Mesodermal cell (in vitro differentiated cells): Measurements from ENCODE around the gene FOXS1.
A peak's percentile ranks its signal among the peaks of the same experiment; 100 is the strongest.

Source experiments
- H3K27ac ChIP-seq: 2 replicates; pipeline ENCODE4 v1.7.0; 2013; ENCODE audit warnings: mild to moderate bottlenecking, low read depth, low read length, moderate library complexity; ENCODE audit not compliant: severe bottlenecking
- H3K36me3 ChIP-seq: 2 replicates; pipeline ENCODE4 v1.7.1; 2013; ENCODE audit warnings: mild to moderate bottlenecking, low read length, moderate library complexity; ENCODE audit not compliant: control insufficient read depth, insufficient read depth
- H3K4me1 ChIP-seq: one replicate; pipeline ENCODE4 v1.7.1; 2013; ENCODE audit warnings: mild to moderate bottlenecking, low read length; ENCODE audit not compliant: insufficient read depth, control insufficient read depth, poor library complexity, severe bottlenecking
- H3K4me3 ChIP-seq: 2 replicates; pipeline ENCODE4 v1.7.0; 2013; ENCODE audit warnings: low read length, control low read depth, mild to moderate bottlenecking; ENCODE audit not compliant: insufficient read depth, poor library complexity, severe bottlenecking; ENCODE audit errors: extremely low read depth
- H3K9me3 ChIP-seq: 2 replicates; pipeline ENCODE4 v1.7.1; 2013; ENCODE audit warnings: mild to moderate bottlenecking, low read length, moderate library complexity; ENCODE audit not compliant: control insufficient read depth
- WGBS, 2 experiments: methylation state at CpG; one replicate each; pipeline ENCODE4 v1.1.5; 2013; ENCODE audit warnings: missing lambda C conversion rate in 2 of 2; ENCODE audit not compliant: insufficient coverage in 2 of 2; 5-methylcytosine and 5-hydroxymethylcytosine counted together

Gene FOXS1

GRCh38 chr20:31869942-31870725 is 24.7 kb upstream of the FOXS1 start, which contains the start of the genes DUSP15 and TTLL9:
Gene DUSP15, minus strand, starts transcription at chr20:31870527. Its CDS starts 190 bp downstream, at chr20:31870337.
Gene TTLL9, plus strand, starts transcription at chr20:31870634. Its CDS starts 493 bp downstream, at chr20:31871127.
- H3K36me3 ChIP-seq: no peaks in the 10 kb centered on the region
- WGBS, 2 experiments: 1% methylated on average over 53 to 76 of the region's 80 CpGs
- no peaks in the 10 kb centered on the region for H3K4me1 ChIP-seq
- no peak within 1 kb of the TSS for H3K27ac ChIP-seq
- H3K9me3 ChIP-seq: no peaks in the 10 kb centered on the region
- peak within 1 kb of the TSS; percentile 56 for H3K4me3 ChIP-seq

GRCh38 chr20:31869673-31869941 is 24.2 kb upstream of the FOXS1 start:
- 0 to 27% methylated on average over 1 of the region's 1 CpG for WGBS, 2 experiments
- H3K4me1 ChIP-seq: no peaks in the 10 kb centered on the region

GRCh38 chr20:31868853-31869672 is 23.7 kb upstream of the FOXS1 start:
- Histone ChIP-seq H3K9me3 (no peaks in the 10 kb centered on the region), H3K27ac (no peak overlapping the region)
- 82 to 95% methylated on average over 5 to 6 of the region's 12 CpGs for WGBS, 2 experiments

More at GRCh38 chr20:31869673-31869941, 24.2 kb upstream of the FOXS1 start:
- no peak overlapping the region for H3K27ac ChIP-seq
- H3K4me3 ChIP-seq: peak overlapping the region; percentile 56
- no peaks in the 10 kb centered on the region for H3K36me3 ChIP-seq
- no peaks in the 10 kb centered on the region for H3K9me3 ChIP-seq

GRCh38 chr20:31866221-31866620 is 20.8 kb upstream of the FOXS1 start:
- H3K36me3 ChIP-seq: no peaks in the 10 kb centered on the region
- no peaks in the 10 kb centered on the region for H3K9me3 ChIP-seq
- no peak overlapping the region for H3K4me3 ChIP-seq
- no peak overlapping the region for H3K27ac ChIP-seq
- WGBS, 2 experiments: 72 to 85% methylated on average over 3 of the region's 3 CpGs
- no peaks in the 10 kb centered on the region for H3K4me1 ChIP-seq

More at GRCh38 chr20:31868853-31869672, 23.7 kb upstream of the FOXS1 start:
- Histone ChIP-seq H3K4me3 (peak overlapping the region; percentile 56), H3K4me1 (no peaks in the 10 kb centered on the region), H3K36me3 (no peaks in the 10 kb centered on the region)

GRCh38 chr20:31864521-31865400 is 19.4 kb upstream of the FOXS1 start:
- H3K27ac ChIP-seq: no peak overlapping the region
- no peak overlapping the region for H3K4me3 ChIP-seq
- WGBS, 2 experiments: 97 to 98% methylated on average over 10 to 11 of the region's 12 CpGs
- no peaks in the 10 kb centered on the region for H3K36me3 ChIP-seq
- no peaks in the 10 kb centered on the region for H3K9me3 ChIP-seq
- H3K4me1 ChIP-seq: peaks cover 9% of the 10 kb centered on the region

- Histone ChIP-seq H3K4me3 (no peak overlapping the region), H3K9me3 (no peaks in the 10 kb centered on the region), H3K4me1 (peaks cover 9% of the 10 kb centered on the region), H3K27ac (no peak overlapping the region), H3K36me3 (no peaks in the 10 kb centered on the region)
- WGBS, 2 experiments: 92 to 94% methylated on average over 5 of the region's 9 CpGs
Observed at GRCh38 chr20:31863296-31864085, 18.1 kb upstream of the FOXS1 start.

GRCh38 chr20:31862506-31862905 is 17.1 kb upstream of the FOXS1 start:
- H3K36me3 ChIP-seq: no peaks in the 10 kb centered on the region
- no peak overlapping the region for H3K4me3 ChIP-seq
- H3K27ac ChIP-seq: no peak overlapping the region
- 97 to 100% methylated on average over 8 of the region's 8 CpGs for WGBS, 2 experiments
- H3K9me3 ChIP-seq: no peaks in the 10 kb centered on the region
- peaks cover 9% of the 10 kb centered on the region for H3K4me1 ChIP-seq

- no peaks in the 10 kb centered on the region for H3K9me3 ChIP-seq
- H3K27ac ChIP-seq: no peak overlapping the region
- no peaks in the 10 kb centered on the region for H3K36me3 ChIP-seq
- peaks cover 9% of the 10 kb centered on the region for H3K4me1 ChIP-seq
- WGBS, 2 experiments: 44 to 54% methylated on average over 2 to 3 of the region's 5 CpGs
- peak overlapping the region; percentile 53 for H3K4me3 ChIP-seq
Observed at GRCh38 chr20:31862157-31862470, 16.7 kb upstream of the FOXS1 start.

GRCh38 chr20:31861385-31862156 is 16.2 kb upstream of the FOXS1 start:
- Histone ChIP-seq H3K4me1 (peaks cover 9% of the 10 kb centered on the region), H3K9me3 (no peaks in the 10 kb centered on the region), H3K36me3 (no peaks in the 10 kb centered on the region), H3K27ac (peak overlapping the region; percentile 39), H3K4me3 (peak overlapping the region; percentile 53)
- WGBS, 2 experiments: 2% methylated on average over 20 to 42 of the region's 60 CpGs
